HepG2 (cell line): ENCODE results near the gene ETFB. TPM values are rescaled to one million over a fixed set of nuclear protein-coding genes. Genes with fewer than 3 reads are reported as not detected.

ENCODE experiments used
- ATAC-seq: fragments of 200-7000 bp; cut with Tn5 transposase; 3 replicates; pipeline ENCODE4 v1.9.1; 2020; ENCODE audit warnings: mild to moderate bottlenecking, moderate library complexity
- BruUV-seq: library from RNA; stranded (reverse); fragments of 400-500 nt; replicated peaks from 2 replicates; lab custom pipeline; 2021; lab: Mats Ljungman, UMichigan
- CTCF ChIA-PET: fragments of 300-600 bp; formaldehyde crosslinking; extraction: SDS; loops from one replicate; lab custom pipeline; 2021; ENCODE audit warnings: low total read pairs, inconsistent platforms, low intra/inter-chr PET ratio; lab: Yijun Ruan, JAX
- POLR2A ChIA-PET: fragments of 350-600 bp; sonication (Branson Sonifier 250); formaldehyde crosslinking; loops from one replicate; lab custom pipeline; 2020; ENCODE audit warnings: antibody characterized with exemption, inconsistent platforms; lab: Yijun Ruan, JAX
- DNase-seq: peaks from one replicate; pipeline ENCODE4 v3.0.0-alpha.2; 2015; ENCODE audit warnings: low spot score
- FAIRE-seq: peaks from 3 replicates; lab custom pipeline; 2011; peaks lifted over from hg19 to GRCh38; lab: Jason Lieb, UNC
- H2AFZ ChIP-seq: one replicate; pipeline ENCODE4 v1.6.1; 2011; ENCODE audit warnings: low read length, inconsistent platforms
- H3K27ac ChIP-seq: fragments of 300-600 bp; 3 replicates; pipeline ENCODE4 v1.8.0; 2011; ENCODE audit warnings: mixed run types, mild to moderate bottlenecking, mixed read lengths, low read length, inconsistent platforms; ENCODE audit not compliant: insufficient read depth; ENCODE audit errors: extremely low read length
- H3K27me3 ChIP-seq, 2 experiments: fragments of 200-600 bp in 1 of 2; 2 replicates in 1 of 2; 3 replicates in 1 of 2; pipeline versions ENCODE4 v1.6.0 to v1.8.0; 2011; ENCODE audit warnings: low read length in 2 of 2, mild to moderate bottlenecking in 2 of 2, moderate library complexity in 2 of 2, inconsistent platforms in 1 of 2; ENCODE audit not compliant: insufficient read depth in 2 of 2, control insufficient read depth in 1 of 2
- H3K36me3 ChIP-seq, 2 experiments: fragments of 200-600 bp in 1 of 2; replicated peaks in 1 of 2; 2 replicates in 1 of 2; 3 replicates in 1 of 2; pipeline versions ENCODE4 v1.5.1 to v1.8.0; 2011; ENCODE audit warnings: low read length in 2 of 2, inconsistent platforms in 1 of 2; ENCODE audit not compliant: insufficient read depth in 2 of 2, control insufficient read depth in 1 of 2
- H3K4me1 ChIP-seq: 2 replicates; pipeline ENCODE4 v1.5.1; 2012; ENCODE audit warnings: low read length, inconsistent platforms; ENCODE audit not compliant: insufficient read depth
- H3K4me2 ChIP-seq: 2 replicates; pipeline ENCODE4 v1.6.0; 2011; ENCODE audit warnings: low read depth, low read length, inconsistent platforms
- H3K4me3 ChIP-seq, 3 experiments: fragments of 200-600 bp in 1 of 3; sonication (generic), shearing (Covaris generic) in 1 of 3; replicated peaks in 1 of 3; 2 replicates each; pipeline ENCODE4 v1.5.1; 2011 to 2016; ENCODE audit warnings: low read length in 3 of 3, inconsistent platforms in 2 of 3, low read depth in 2 of 3, mild to moderate bottlenecking in 2 of 3, control low read depth in 1 of 3, mixed read lengths in 1 of 3; ENCODE audit not compliant: insufficient read depth in 1 of 3
- H3K79me2 ChIP-seq: one replicate; pipeline ENCODE4 v1.6.1; 2011; ENCODE audit warnings: low read length, inconsistent platforms; ENCODE audit not compliant: insufficient read depth
- H3K9ac ChIP-seq: 2 replicates; pipeline ENCODE4 v1.6.0; 2011; ENCODE audit warnings: mild to moderate bottlenecking, low read depth, low read length, inconsistent platforms; ENCODE audit not compliant: insufficient read depth
- H3K9me3 ChIP-seq: 2 replicates; pipeline ENCODE4 v1.5.1; 2012; ENCODE audit warnings: mild to moderate bottlenecking, low read length
- H4K20me1 ChIP-seq: 2 replicates; pipeline ENCODE4 v1.6.0; 2011; ENCODE audit warnings: inconsistent platforms, mild to moderate bottlenecking, low read length, moderate library complexity; ENCODE audit not compliant: insufficient read depth
- GATAD1 ChIP-seq: IDR thresholded peaks from 2 replicates; pipeline ENCODE4 v1.6.1; 2016; ENCODE audit warnings: missing genetic modification reagents, missing compliant biosample characterization
- TRIM22 ChIP-seq: fragments of 450-650 bp; IDR thresholded peaks from 2 replicates; pipeline ENCODE4 v1.6.1; 2017
- ZNF331 ChIP-seq: sonication (generic); formaldehyde crosslinking; IDR thresholded peaks from 2 replicates; pipeline ENCODE4 v1.4.0; 2020; ENCODE audit warnings: missing genetic modification reagents
- WGBS: methylation state at CpG from one replicate; pipeline ENCODE4 v1.1.6; 2017; ENCODE audit warnings: low lambda C conversion rate; 5-methylcytosine and 5-hydroxymethylcytosine counted together
- in situ Hi-C: cut with HindIII; loops from 2 replicates; pipeline ENCODE4 v1.10.0; 2017; ENCODE audit warnings: low pct_unique_long_range_greater_than_20kb; ENCODE audit not compliant: extremely low pct_ligation_motif_present
- intact Hi-C: fragments of 100-400 bp; cut with micrococcal nuclease; formaldehyde crosslinking; loops from one replicate; pipeline ENCODE4 v1.10.0; 2022; ENCODE audit not compliant: unreplicated experiment
- polyA plus RNA-seq, 8 experiments: library from polyadenylated mRNA; depleted of rRNA in 3 of 8; stranded (reverse) in 7 of 8; unstranded in 1 of 8; fragments of >200 nt; fragmentation: Illumina TruSeq in 4 of 8; extraction: Trizol in 4 of 8; gene quantifications; 2 replicates each; pipeline versions ENCODE4 v1.2.1 to v1.2.3, GENCODE V29; 2011 to 2016; ENCODE audit warnings: low read depth in 4 of 8, missing spikeins in 1 of 8, mixed read lengths in 1 of 8; ENCODE audit not compliant: insufficient read depth in 1 of 8
- total RNA-seq, 5 experiments: library from RNA; depleted of rRNA; stranded (reverse); fragments of >200 nt; fragmentation: Illumina TruSeq; extraction: Trizol; gene quantifications; 2 replicates each; pipeline ENCODE4 v1.2.3, GENCODE V29; 2016; ENCODE audit warnings: low read depth in 1 of 5
- TF ChIP-seq, protein P1 (sequence below), 2 experiments: IDR thresholded peaks; 2 replicates each; pipeline ENCODE4 v1.6.1; 2011 to 2012; ENCODE audit warnings: low read length in 2 of 2, borderline replicate concordance in 1 of 2, low read depth in 1 of 2, mild to moderate bottlenecking in 1 of 2, moderate library complexity in 1 of 2

Gene ETFB
- total and polyA plus RNA-seq, 2 of the 13 experiments (the other 11 are each of a cell fraction or from before 2014, with no cell fraction given): 678 to 1,314 TPM

GRCh38 chr19:51305479-51305878 is 60.7 kb downstream of the ETFB start (continued):
- TF ChIP-seq, protein P1, sequence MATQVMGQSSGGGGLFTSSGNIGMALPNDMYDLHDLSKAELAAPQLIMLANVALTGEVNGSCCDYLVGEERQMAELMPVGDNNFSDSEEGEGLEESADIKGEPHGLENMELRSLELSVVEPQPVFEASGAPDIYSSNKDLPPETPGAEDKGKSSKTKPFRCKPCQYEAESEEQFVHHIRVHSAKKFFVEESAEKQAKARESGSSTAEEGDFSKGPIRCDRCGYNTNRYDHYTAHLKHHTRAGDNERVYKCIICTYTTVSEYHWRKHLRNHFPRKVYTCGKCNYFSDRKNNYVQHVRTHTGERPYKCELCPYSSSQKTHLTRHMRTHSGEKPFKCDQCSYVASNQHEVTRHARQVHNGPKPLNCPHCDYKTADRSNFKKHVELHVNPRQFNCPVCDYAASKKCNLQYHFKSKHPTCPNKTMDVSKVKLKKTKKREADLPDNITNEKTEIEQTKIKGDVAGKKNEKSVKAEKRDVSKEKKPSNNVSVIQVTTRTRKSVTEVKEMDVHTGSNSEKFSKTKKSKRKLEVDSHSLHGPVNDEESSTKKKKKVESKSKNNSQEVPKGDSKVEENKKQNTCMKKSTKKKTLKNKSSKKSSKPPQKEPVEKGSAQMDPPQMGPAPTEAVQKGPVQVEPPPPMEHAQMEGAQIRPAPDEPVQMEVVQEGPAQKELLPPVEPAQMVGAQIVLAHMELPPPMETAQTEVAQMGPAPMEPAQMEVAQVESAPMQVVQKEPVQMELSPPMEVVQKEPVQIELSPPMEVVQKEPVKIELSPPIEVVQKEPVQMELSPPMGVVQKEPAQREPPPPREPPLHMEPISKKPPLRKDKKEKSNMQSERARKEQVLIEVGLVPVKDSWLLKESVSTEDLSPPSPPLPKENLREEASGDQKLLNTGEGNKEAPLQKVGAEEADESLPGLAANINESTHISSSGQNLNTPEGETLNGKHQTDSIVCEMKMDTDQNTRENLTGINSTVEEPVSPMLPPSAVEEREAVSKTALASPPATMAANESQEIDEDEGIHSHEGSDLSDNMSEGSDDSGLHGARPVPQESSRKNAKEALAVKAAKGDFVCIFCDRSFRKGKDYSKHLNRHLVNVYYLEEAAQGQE (IDR thresholded peaks at IDR 0.05; ENCODE audit: borderline replicate concordance in 1 of 2, low read depth in 1 of 2, low read length in 2 of 2): no peak
- TF ChIP-seq TRIM22 (no peak), ZNF331 (no peak)

DNA sequence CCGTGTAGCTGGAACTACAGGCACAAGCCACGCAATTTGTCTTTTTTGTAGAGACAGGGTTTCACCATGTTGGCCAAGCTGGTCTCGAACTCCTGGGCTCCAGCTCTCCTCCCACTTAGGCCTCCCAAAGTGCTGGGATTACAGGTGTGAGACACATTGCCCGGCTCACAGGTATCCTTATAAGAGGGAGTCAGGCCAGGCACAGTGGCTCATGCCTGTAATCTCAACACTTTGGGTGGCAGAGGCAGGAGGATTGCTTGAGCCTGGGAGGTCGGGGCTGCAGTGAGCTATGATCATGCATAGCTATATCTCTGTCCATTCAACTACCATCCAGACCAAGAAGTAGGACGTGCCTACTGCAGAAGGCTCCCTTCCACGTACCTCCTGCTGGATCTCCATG is 64.9 kb downstream of the ETFB start:
- POLR2A ChIA-PET: no interaction called here
- CTCF ChIA-PET: no interaction called here
- Histone ChIP-seq H3K27ac (no peak overlapping the region), H3K36me3 (no peaks in the 10 kb centered on the region), H3K4me1 (no peaks in the 10 kb centered on the region), H4K20me1 (no peaks in the 10 kb centered on the region), H3K79me2 (no peaks in the 10 kb centered on the region), H3K4me3 (no peak overlapping the region), H2AFZ (no peak overlapping the region), H3K4me2 (no peak overlapping the region), H3K9ac (no peak overlapping the region), H3K9me3 (peaks cover 25% of the 10 kb centered on the region), H3K27me3 (peaks cover 4 to 28% of the 10 kb centered on the region in 2 experiments; a peak in 3 of 5 replicates)
- in situ Hi-C loops (no loop called here), intact Hi-C loops (no loop called here)
- DNase-seq: no peak
- no peak for ATAC-seq
- TF ChIP-seq GATAD1 (CRISPR knock-in tag): no peak
- FAIRE-seq: no peak
- WGBS: 7% methylated on average over 7 of the region's 7 CpGs
- BruUV-seq: no TSS peak
